T-helper 2 cell treated with Interferon-gamma antibody and Interleukin-4, amounts not matched to agents 5 μg/mL and 100 μg/mL, for 36 hours (primary cell): ENCODE data around the gene CHIA.

Source experiments
- DNase-seq: peaks from one replicate; pipeline ENCODE4 v3.0.0; 2021; ENCODE audit warnings: low spot score
- H3K27ac Mint-ChIP-seq: one replicate; pipeline ENCODE4 v1.8.0; 2021; ENCODE audit warnings: mild to moderate bottlenecking, mixed read lengths
- H3K27me3 Mint-ChIP-seq: one replicate; pipeline ENCODE4 v1.8.0; 2021; ENCODE audit warnings: low read depth, mixed read lengths
- H3K36me3 Mint-ChIP-seq: one replicate; pipeline ENCODE4 v1.8.0; 2021; ENCODE audit warnings: low read depth, mixed read lengths
- H3K4me1 Mint-ChIP-seq: one replicate; pipeline ENCODE4 v1.8.0; 2021; ENCODE audit warnings: low read depth, mixed read lengths
- H3K4me3 Mint-ChIP-seq: one replicate; pipeline ENCODE4 v1.8.0; 2022; ENCODE audit warnings: mild to moderate bottlenecking, moderate library complexity, mixed read lengths
- H3K9me3 Mint-ChIP-seq: one replicate; pipeline ENCODE4 v1.8.0; 2021; ENCODE audit warnings: mixed read lengths

CHIA gene

DNA sequence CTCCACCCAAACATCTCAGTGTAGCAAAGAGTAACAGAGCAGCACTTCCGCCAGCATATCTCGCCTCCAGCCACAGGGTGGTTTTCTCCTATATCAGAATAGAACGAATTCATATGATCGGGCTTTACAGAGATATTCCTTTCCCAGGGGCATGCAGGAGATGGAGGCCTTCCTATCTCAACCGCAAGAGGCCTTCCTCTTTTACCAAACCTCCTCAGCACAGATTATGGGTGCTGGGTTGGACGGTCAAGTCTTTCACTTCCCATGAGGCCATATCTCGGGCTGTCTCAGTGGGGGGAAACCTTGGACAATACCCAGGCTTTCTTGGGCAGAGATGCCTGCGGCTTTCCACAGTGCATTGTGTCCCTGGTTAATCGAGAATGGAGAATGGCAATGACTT, 71.1 kb downstream of the CHIA start:
- Mint-ChIP-seq H3K4me3 (no peak overlapping the region), H3K9me3 (no peaks in the 10 kb centered on the region), H3K4me1 (peaks cover 2% of the 10 kb centered on the region), H3K36me3 (no peaks in the 10 kb centered on the region), H3K27me3 (peaks cover 14% of the 10 kb centered on the region), H3K27ac (no peak overlapping the region)
- no peak for DNase-seq

DNA sequence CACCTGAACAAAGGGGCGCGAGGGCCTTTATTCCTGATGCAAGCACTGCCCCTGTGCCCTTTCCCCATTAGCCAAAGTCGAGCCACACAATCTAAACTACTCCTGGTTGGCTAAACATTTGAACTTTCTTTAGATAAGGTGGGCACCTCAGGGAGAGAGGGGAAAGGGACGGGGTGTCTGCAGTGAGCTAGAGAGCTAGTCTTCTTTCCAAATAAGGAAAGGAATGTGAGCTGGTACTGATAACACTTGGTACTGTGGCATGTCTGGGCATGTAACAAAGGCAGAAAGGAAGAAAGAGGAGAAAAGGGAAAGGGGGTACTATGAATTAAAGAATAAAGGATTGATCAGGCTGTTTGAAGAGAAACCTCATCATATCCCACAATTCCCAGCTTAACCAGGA, 74.0 kb downstream of the CHIA start:
- Mint-ChIP-seq H3K27me3 (peaks cover 19% of the 10 kb centered on the region), H3K4me3 (no peak overlapping the region), H3K27ac (no peak overlapping the region), H3K36me3 (no peaks in the 10 kb centered on the region), H3K4me1 (peaks cover 2% of the 10 kb centered on the region), H3K9me3 (no peaks in the 10 kb centered on the region)
- DNase-seq: no peak

DNA sequence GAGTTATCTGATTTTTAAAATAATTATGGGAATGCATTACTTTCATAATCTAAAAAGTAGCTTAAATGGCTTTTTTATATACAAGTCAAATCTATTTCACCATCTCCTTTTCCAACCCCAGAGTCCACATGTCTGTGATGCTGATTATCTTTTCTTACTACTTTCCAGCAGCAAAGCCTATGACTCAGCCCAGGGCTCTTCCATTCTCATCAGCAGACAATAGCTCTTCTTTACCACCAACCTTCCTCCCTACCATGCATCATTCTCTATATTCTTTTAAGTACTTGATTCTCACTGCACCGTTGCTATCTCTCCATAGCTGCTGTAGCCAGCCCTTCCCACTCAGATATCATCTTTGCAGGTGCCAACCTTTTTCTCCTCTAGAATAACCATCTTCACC, 75.6 kb downstream of the CHIA start:
- no peaks in the 10 kb centered on the region for H3K36me3 Mint-ChIP-seq
- peaks cover 29% of the 10 kb centered on the region for H3K27me3 Mint-ChIP-seq
- H3K4me3 Mint-ChIP-seq: no peak overlapping the region
- H3K4me1 Mint-ChIP-seq: peaks cover 2% of the 10 kb centered on the region
- no peaks in the 10 kb centered on the region for H3K9me3 Mint-ChIP-seq
- H3K27ac Mint-ChIP-seq: no peak overlapping the region
- no peak for DNase-seq

DNA sequence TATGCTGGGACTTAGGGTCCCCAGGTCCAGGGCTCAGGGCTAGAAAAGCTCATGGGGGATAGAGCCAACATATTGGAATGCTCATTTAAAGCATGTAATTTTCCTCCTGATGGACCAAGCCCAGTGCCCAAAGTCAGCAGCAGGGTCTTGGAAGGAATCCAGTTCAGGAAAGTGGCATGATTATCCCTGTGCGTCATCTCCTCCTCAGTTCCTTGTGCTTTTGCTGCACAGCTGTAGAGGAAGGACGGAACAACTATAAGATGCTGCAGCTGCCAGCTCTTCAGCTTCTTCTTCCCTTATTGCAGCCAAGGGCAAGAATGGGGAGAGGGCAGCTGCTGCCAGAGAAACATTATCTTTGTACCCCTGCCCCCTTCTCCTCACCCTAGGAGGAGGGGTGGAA, 78.5 kb downstream of the CHIA start:
- Mint-ChIP-seq H3K4me3 (no peak overlapping the region), H3K4me1 (peaks cover 2% of the 10 kb centered on the region), H3K27me3 (peaks cover 36% of the 10 kb centered on the region), H3K36me3 (no peaks in the 10 kb centered on the region), H3K27ac (no peak overlapping the region), H3K9me3 (no peaks in the 10 kb centered on the region)
- no peak for DNase-seq

DNA sequence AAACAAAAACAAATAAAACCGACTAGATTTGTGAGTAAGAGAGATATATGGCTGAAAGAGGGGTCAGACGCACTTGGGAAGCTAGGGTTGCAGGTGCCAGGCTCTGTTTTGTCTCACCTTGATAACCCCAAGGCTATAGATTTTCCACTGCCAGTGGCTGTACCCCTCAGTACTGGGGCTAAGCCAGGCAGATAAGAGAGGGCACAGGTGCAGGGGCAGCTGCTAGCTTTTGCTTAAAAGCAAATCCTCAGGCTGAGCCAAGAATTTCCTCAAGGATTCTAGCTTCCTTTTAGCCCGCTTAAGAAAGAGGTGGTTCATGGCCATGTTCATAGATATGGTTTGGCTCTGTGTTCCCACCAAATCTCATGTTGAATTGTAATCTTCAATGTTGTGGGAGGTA, 79.0 kb downstream of the CHIA start:
- peaks cover 2% of the 10 kb centered on the region for H3K4me1 Mint-ChIP-seq
- peaks cover 39% of the 10 kb centered on the region for H3K27me3 Mint-ChIP-seq
- H3K9me3 Mint-ChIP-seq: no peaks in the 10 kb centered on the region
- no peak overlapping the region for H3K4me3 Mint-ChIP-seq
- no peak for DNase-seq
- no peak overlapping the region for H3K27ac Mint-ChIP-seq
- no peaks in the 10 kb centered on the region for H3K36me3 Mint-ChIP-seq
